Measurements from ENCODE around the gene MST1R. TPM values are rescaled to one million over a fixed set of nuclear protein-coding genes. Genes with fewer than 3 reads are reported as not detected.

The MST1R gene
- total RNA-seq, 1 donor from 2014 or later = 1.2 TPM

DNA sequence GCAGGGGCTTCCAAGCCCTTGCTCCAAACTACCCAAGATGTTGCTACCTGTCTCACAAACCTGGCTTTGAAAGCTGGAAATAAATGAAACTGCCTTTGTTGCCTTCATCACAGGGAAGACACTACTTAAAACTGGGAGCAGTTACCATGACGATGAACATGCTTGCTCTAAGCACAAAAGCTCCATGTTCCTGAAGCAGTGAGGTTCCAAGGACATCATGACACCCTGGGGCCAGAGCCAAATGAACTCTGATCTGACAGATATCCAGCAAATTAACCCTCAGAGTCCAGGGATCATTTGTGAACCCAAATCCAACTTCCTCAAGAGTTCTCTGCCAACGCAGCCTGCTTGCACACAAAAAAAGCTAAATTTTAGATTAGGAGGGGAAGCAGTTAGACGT lies 58.0 kb downstream of the MST1R start:
- intact Hi-C loops (cut with DNase I) = no loop called here

GRCh38 chr3:49844464-49845183 lies 59.0 kb downstream of the MST1R start:
- intact Hi-C loops (cut with DNase I) = loop anchor here (5.0 kb wide), 1 partner anchor 58 kb away; the partner anchor contains the start of gene MST1R
- no peak for DNase-seq (ENCODE audit: low spot score)

More for the DNA sequence above, 58.0 kb downstream of the MST1R start:
- DNase-seq (ENCODE audit: low spot score) = no peak

GRCh38 chr3:49842843-49843517 lies 60.7 kb downstream of the MST1R start:
- DNase-seq (ENCODE audit: low spot score) = no peak
- intact Hi-C loops (cut with DNase I) = loop anchor here (5.0 kb wide), 1 partner anchor 59 kb away; the partner anchor contains the start of gene MST1R

DNA sequence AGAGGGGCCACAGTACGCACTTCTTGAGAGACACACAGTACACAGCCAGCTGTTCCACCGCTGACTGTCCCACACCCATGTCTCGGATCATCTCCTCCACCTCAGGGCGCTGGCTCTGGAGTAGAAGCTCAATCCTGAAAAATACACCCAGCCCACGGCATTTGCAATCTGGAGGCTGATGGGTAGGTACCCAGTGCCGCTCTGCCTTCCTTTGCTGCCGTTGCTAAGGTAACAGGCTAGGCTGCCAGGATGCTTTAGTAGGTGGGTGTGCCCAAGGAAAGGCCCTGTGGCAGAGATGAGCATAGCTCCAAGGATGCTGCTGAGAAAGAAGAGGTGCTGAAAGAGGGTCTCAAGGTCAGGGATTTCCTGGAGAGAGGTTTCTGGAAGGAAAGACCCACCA lies 61.9 kb downstream of the MST1R start:
- DNase-seq (ENCODE audit: low spot score) = no peak
- intact Hi-C loops (cut with DNase I) = loop anchor here (5.0 kb wide), 1 partner anchor 60 kb away; the partner anchor contains the start of gene MST1R

- intact Hi-C loops (cut with DNase I) = loop anchor here (5.0 kb wide), 1 partner anchor 61 kb away; the partner anchor contains the start of gene MST1R
- DNase-seq (ENCODE audit: low spot score) = no peak
Measured at GRCh38 chr3:49841126-49841696, 62.5 kb downstream of the MST1R start.

- intact Hi-C loops (cut with DNase I) = loop anchor here (5.0 kb wide), 1 partner anchor 62 kb away; the partner anchor contains the start of gene MST1R
- no peak for DNase-seq (ENCODE audit: low spot score)
Measured at GRCh38 chr3:49840388-49840787, 63.3 kb downstream of the MST1R start.

DNA sequence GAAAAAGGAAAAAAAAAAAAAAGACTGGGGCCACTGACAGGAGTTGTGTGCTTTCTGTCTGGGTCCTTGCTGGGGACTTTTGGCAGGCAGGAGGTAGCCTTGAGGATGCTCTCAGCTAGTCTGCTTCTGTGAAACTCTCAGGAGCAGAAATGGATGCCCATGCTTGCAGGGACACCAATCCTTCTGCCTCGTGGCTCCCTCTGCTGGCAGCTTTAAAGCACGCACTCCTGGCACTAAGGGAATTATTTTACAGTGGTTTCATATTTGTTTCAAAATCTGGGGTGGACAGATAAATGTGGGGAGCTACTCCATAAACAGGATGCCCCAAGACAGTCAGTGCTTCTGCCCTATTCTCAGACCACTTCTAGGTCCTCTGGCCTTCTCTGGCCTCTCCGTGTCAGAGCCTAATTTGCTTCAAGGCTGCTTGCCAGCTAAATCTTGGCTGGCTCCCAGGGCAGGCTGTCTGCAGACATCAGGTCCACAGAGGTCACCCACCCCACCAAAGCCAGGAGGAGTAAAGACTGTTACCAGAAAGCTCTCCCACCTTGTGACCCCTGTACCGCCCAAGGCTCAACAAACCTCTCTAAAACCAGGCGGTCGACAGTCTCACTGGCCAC lies 64.4 kb downstream of the MST1R start:
- intact Hi-C loops (cut with DNase I) = loop anchor here (1.0 to 5.0 kb wide), 3 partner anchors 20 to 137 kb away; no protein-coding TSS in a partner anchor
- DNase-seq (ENCODE audit: low spot score) = peak; percentile 88

Other genes with a start within 250 kb of the MST1R start
- gene APEH, start 229.5 kb downstream of the MST1R start, total RNA-seq = 81.4 TPM
- 6.4 TPM for gene MST1, start 214.4 kb downstream of the MST1R start, total RNA-seq
- 59.4 TPM for gene RNF123, start 214.3 kb downstream of the MST1R start, total RNA-seq
- 0.35 TPM for gene AMIGO3, start 184.2 kb downstream of the MST1R start, total RNA-seq
- gene GMPPB, start 179.9 kb downstream of the MST1R start, total RNA-seq = 19.5 TPM
- gene IP6K1, start 117.3 kb downstream of the MST1R start, total RNA-seq = 19.7 TPM
- gene CDHR4, start 104.0 kb downstream of the MST1R start, total RNA-seq = not detected
- 1.9 TPM for gene INKA1, start 100.6 kb downstream of the MST1R start, total RNA-seq
- 20.0 TPM for gene UBA7, start 89.9 kb downstream of the MST1R start, total RNA-seq
- 2.0 TPM for gene TRAIP, start 47.3 kb downstream of the MST1R start, total RNA-seq
- not detected for gene CAMKV, start 34.0 kb downstream of the MST1R start, total RNA-seq
- 9.4 TPM for gene MON1A, start 25.9 kb upstream of the MST1R start, total RNA-seq
- gene RBM6, start 36.3 kb upstream of the MST1R start, total RNA-seq = 37.9 TPM
- gene RBM5, start 185.0 kb upstream of the MST1R start, total RNA-seq = 85.3 TPM